ENCODE results near the gene FANCE. TPM values are rescaled to one million over a fixed set of nuclear protein-coding genes. Genes with fewer than 3 reads are reported as not detected.
A peak's percentile ranks its signal among the peaks of the same experiment; 100 is the strongest.

The FANCE gene
- total RNA-seq, 1 donor from 2014 or later: 33.4 TPM

GRCh38 chr6:35496841-35497570, 44.9 kb downstream of the FANCE start, which contains the start of gene TEAD3:
Gene TEAD3, minus strand, starts transcription at chr6:35497079.
- Mint-ChIP-seq H3K27ac (ENCODE audit: unreplicated experiment) (peak within 1 kb of the TSS; percentile 83), H3K27me3 (ENCODE audit: unreplicated experiment) (peaks cover 16% of the 10 kb centered on the region), H3K4me3 (ENCODE audit: unreplicated experiment) (peak within 1 kb of the TSS; percentile 90), H3K9me3 (ENCODE audit: unreplicated experiment) (peaks cover 10% of the 10 kb centered on the region), H3K36me3 (ENCODE audit: unreplicated experiment) (no peaks in the 10 kb centered on the region), H3K4me1 (ENCODE audit: low read depth, unreplicated experiment) (peaks cover 46% of the 10 kb centered on the region)
- peak; percentile 80 for DNase-seq
- no peak for TF ChIP-seq CTCF (IDR thresholded peaks at IDR 0.05; ENCODE audit: partially characterized antibody, unreplicated experiment)

GRCh38 chr6:35497571-35498421, 45.7 kb downstream of the FANCE start:
- H3K36me3 Mint-ChIP-seq (ENCODE audit: unreplicated experiment): no peaks in the 10 kb centered on the region
- peak; percentile 64 for DNase-seq
- H3K4me1 Mint-ChIP-seq (ENCODE audit: low read depth, unreplicated experiment): peaks cover 43% of the 10 kb centered on the region
- H3K27me3 Mint-ChIP-seq (ENCODE audit: unreplicated experiment): peaks cover 13% of the 10 kb centered on the region
- peak overlapping the region; percentile 70 for H3K4me3 Mint-ChIP-seq (ENCODE audit: unreplicated experiment)
- peaks cover 10% of the 10 kb centered on the region for H3K9me3 Mint-ChIP-seq (ENCODE audit: unreplicated experiment)
- TF ChIP-seq CTCF (IDR thresholded peaks at IDR 0.05; ENCODE audit: partially characterized antibody, unreplicated experiment): no peak
- H3K27ac Mint-ChIP-seq (ENCODE audit: unreplicated experiment): no peak overlapping the region

DNA sequence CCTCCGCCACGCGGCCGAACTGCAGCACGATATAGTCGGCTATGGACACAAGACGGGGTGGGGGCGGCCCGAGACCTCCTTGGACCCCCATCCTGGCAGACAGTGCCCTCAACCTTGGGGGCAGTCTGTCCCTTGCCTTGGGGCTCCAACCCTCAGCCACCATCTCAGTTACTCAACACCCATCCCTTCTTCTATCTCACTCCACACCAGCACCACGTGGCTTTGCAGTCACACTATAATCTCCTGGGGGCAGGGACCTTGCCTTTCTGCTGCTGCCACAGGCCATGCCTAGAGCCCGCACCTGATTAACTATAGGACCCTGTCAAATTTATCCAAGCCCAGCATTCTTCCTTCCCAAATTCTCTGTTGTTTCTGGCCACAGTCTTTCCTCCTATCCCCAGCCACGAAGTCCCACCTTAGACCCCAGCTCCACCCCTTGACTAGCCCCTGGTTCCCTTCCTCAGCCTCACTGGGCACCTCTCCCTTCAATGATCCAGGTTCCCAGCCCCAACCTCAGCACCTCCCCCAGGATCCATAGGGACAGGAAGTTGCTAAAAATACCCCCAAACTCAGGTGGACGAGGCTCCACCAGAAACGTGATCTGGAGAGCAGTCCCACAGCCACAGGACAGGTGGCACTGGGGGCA, 46.4 kb downstream of the FANCE start:
- Mint-ChIP-seq H3K9me3 (ENCODE audit: unreplicated experiment) (peaks cover 6% of the 10 kb centered on the region), H3K27me3 (ENCODE audit: unreplicated experiment) (peaks cover 8% of the 10 kb centered on the region), H3K36me3 (ENCODE audit: unreplicated experiment) (no peaks in the 10 kb centered on the region), H3K4me1 (ENCODE audit: low read depth, unreplicated experiment) (peaks cover 36% of the 10 kb centered on the region), H3K27ac (ENCODE audit: unreplicated experiment) (peak overlapping the region; percentile 66), H3K4me3 (ENCODE audit: unreplicated experiment) (peak overlapping the region; percentile 70)
- no peak for DNase-seq
- no peak for TF ChIP-seq CTCF (IDR thresholded peaks at IDR 0.05; ENCODE audit: partially characterized antibody, unreplicated experiment)

DNA sequence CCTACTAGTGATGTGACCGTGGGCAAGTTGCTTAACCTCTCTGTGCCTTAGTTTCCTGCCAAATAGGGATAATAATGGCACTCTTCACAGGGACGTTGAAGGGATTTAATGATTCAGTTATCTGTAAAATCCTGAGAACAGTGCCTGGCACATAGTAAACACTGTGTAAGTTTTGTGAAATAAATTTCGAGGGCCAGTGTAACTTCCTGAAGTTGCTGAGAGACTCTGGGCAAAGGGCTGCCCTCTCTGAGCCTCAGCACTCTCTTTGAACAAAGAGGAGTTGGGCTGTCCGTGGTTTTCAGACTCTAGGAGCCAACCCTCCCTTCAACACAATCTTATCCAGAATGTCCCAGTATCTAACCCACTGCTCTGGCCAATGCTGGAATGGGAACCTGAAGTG, 47.2 kb downstream of the FANCE start:
- no peak for DNase-seq
- no peak for TF ChIP-seq CTCF (IDR thresholded peaks at IDR 0.05; ENCODE audit: partially characterized antibody, unreplicated experiment)
- Mint-ChIP-seq H3K36me3 (ENCODE audit: unreplicated experiment) (no peaks in the 10 kb centered on the region), H3K4me1 (ENCODE audit: low read depth, unreplicated experiment) (peaks cover 28% of the 10 kb centered on the region), H3K27me3 (ENCODE audit: unreplicated experiment) (peaks cover 8% of the 10 kb centered on the region), H3K27ac (ENCODE audit: unreplicated experiment) (no peak overlapping the region), H3K9me3 (ENCODE audit: unreplicated experiment) (peaks cover 6% of the 10 kb centered on the region), H3K4me3 (ENCODE audit: unreplicated experiment) (no peak overlapping the region)
